Mesendoderm (in vitro differentiated cells): ENCODE results near the gene CACNA1H.

Source experiments
- DNase-seq: peaks from one replicate; pipeline ENCODE4 v3.0.0; 2013
- H2AK5ac ChIP-seq: 2 replicates; pipeline ENCODE4 v1.6.1; 2013; ENCODE audit warnings: low read length, inconsistent platforms
- H2BK120ac ChIP-seq: 2 replicates; pipeline ENCODE4 v1.6.1; 2013; ENCODE audit warnings: low read depth, mild to moderate bottlenecking, low read length, moderate library complexity, mixed read lengths
- H2BK15ac ChIP-seq: replicated peaks from 2 replicates; pipeline ENCODE4 v1.6.1; 2013; ENCODE audit warnings: low read depth, mild to moderate bottlenecking, moderate library complexity
- H2BK5ac ChIP-seq: 2 replicates; pipeline ENCODE4 v1.6.1; 2013; ENCODE audit warnings: low read length, inconsistent platforms
- H3K18ac ChIP-seq: 2 replicates; pipeline ENCODE4 v1.6.1; 2013; ENCODE audit warnings: mild to moderate bottlenecking, low read length, mixed read lengths
- H3K23ac ChIP-seq: one replicate; pipeline ENCODE4 v1.6.1; 2013; ENCODE audit warnings: low read length
- H3K27ac ChIP-seq: 2 replicates; pipeline ENCODE4 v1.5.1; 2013; ENCODE audit warnings: low read depth, mild to moderate bottlenecking, inconsistent platforms, low read length, moderate library complexity
- H3K27me3 ChIP-seq: 2 replicates; pipeline ENCODE4 v1.6.1; 2013; ENCODE audit warnings: low read length, control low read depth, mild to moderate bottlenecking, inconsistent platforms; ENCODE audit not compliant: insufficient read depth, poor library complexity
- H3K36me3 ChIP-seq: 2 replicates; pipeline ENCODE4 v1.6.1; 2013; ENCODE audit warnings: low read length, inconsistent platforms; ENCODE audit not compliant: control insufficient read depth, insufficient read depth
- H3K4ac ChIP-seq: one replicate; pipeline ENCODE4 v1.6.1; 2013; ENCODE audit warnings: low read depth, mild to moderate bottlenecking, low read length, moderate library complexity
- H3K4me1 ChIP-seq: 2 replicates; pipeline ENCODE4 v1.6.1; 2013; ENCODE audit warnings: low read depth, low read length, inconsistent platforms; ENCODE audit not compliant: control insufficient read depth
- H3K4me2 ChIP-seq: 2 replicates; pipeline ENCODE4 v1.6.1; 2013; ENCODE audit warnings: low read length
- H3K4me3 ChIP-seq: 2 replicates; pipeline ENCODE4 v1.5.1; 2013; ENCODE audit warnings: mild to moderate bottlenecking, low read length
- H3K56ac ChIP-seq: one replicate; pipeline ENCODE4 v1.6.1; 2013; ENCODE audit warnings: low read length
- H3K79me1 ChIP-seq: 2 replicates; pipeline ENCODE4 v1.6.1; 2013; ENCODE audit warnings: low read length, inconsistent platforms
- H3K79me2 ChIP-seq: 2 replicates; pipeline ENCODE4 v1.6.1; 2013; ENCODE audit warnings: mild to moderate bottlenecking, low read length; ENCODE audit not compliant: control insufficient read depth, insufficient read depth
- H3K9ac ChIP-seq: 2 replicates; pipeline ENCODE4 v1.6.1; 2013; ENCODE audit warnings: low read length, inconsistent platforms
- H4K5ac ChIP-seq: one replicate; pipeline ENCODE4 v1.6.1; 2013; ENCODE audit warnings: low read length
- H4K8ac ChIP-seq: one replicate; pipeline ENCODE4 v1.6.1; 2013; ENCODE audit warnings: low read depth, mild to moderate bottlenecking, control low read depth, low read length, moderate library complexity
- WGBS: extraction: QIAGEN DNeasy Blood & Tissue Kit; methylation state at CpG from one replicate; pipeline ENCODE4 v1.1.7; 2013; ENCODE audit warnings: low lambda C conversion rate, missing lambda C conversion rate; ENCODE audit not compliant: insufficient coverage; ENCODE audit errors: extremely low coverage; 5-methylcytosine and 5-hydroxymethylcytosine counted together

The CACNA1H gene

DNA sequence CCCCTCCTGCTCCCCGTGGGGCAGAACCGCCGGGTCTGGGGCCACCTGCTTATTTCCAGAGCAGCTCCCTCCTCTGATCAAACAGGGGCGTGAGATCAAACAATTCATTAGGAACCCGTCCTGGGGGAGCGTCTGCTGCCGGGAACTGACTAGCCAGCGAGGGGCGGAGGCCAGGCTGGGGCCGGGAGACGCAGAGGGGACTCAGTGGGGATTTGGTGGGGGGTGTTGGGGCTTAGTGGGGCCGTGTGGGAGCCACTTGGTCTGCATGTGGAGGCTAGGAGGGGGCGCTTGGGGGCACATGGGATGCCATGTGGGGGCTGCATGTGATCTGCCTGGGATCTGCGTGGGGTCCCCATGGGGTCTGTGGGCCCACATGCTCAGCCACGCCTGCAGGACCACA, 20.5 kb upstream of the CACNA1H start:
- no peaks in the 10 kb centered on the region for H3K27me3 ChIP-seq
- WGBS, result no CpG with 5 or more reads among the region's 15 CpGs
- H3K4me3 ChIP-seq, result no peak overlapping the region
- H3K79me2 ChIP-seq, result no peaks in the 10 kb centered on the region
- DNase-seq, result no peak
- H3K9ac ChIP-seq, result no peak overlapping the region
- H2BK15ac ChIP-seq, result no peak overlapping the region
- H2BK120ac ChIP-seq, result no peak overlapping the region
- no peak overlapping the region for H3K23ac ChIP-seq
- no peaks in the 10 kb centered on the region for H3K36me3 ChIP-seq
- no peak overlapping the region for H2AK5ac ChIP-seq
- H3K4me2 ChIP-seq, result no peak overlapping the region
- H2BK5ac ChIP-seq, result no peak overlapping the region
- no peaks in the 10 kb centered on the region for H3K4me1 ChIP-seq
- H3K56ac ChIP-seq, result no peak overlapping the region
- no peak overlapping the region for H4K8ac ChIP-seq
- H3K27ac ChIP-seq, result no peak overlapping the region
- H4K5ac ChIP-seq, result no peak overlapping the region
- H3K18ac ChIP-seq, result no peak overlapping the region
- no peaks in the 10 kb centered on the region for H3K79me1 ChIP-seq
- H3K4ac ChIP-seq, result no peak overlapping the region

- no peaks in the 10 kb centered on the region for H3K36me3 ChIP-seq
- no CpG with 5 or more reads among the region's 18 CpGs for WGBS
Measured at GRCh38 chr16:1133271-1133670, 19.6 kb upstream of the CACNA1H start.

GRCh38 chr16:1133810-1134520, 18.9 kb upstream of the CACNA1H start:
- Histone ChIP-seq H2BK120ac (no peak overlapping the region), H4K8ac (no peak overlapping the region), H3K4me2 (no peak overlapping the region), H3K27me3 (no peaks in the 10 kb centered on the region), H3K79me2 (no peaks in the 10 kb centered on the region), H3K4me1 (no peaks in the 10 kb centered on the region), H3K79me1 (no peaks in the 10 kb centered on the region), H3K27ac (no peak overlapping the region), H2BK5ac (no peak overlapping the region), H4K5ac (no peak overlapping the region), H3K36me3 (no peaks in the 10 kb centered on the region), H3K18ac (no peak overlapping the region), H3K4ac (no peak overlapping the region), H3K56ac (no peak overlapping the region), H3K23ac (no peak overlapping the region), H2BK15ac (no peak overlapping the region), H3K4me3 (no peak overlapping the region), H2AK5ac (no peak overlapping the region), H3K9ac (no peak overlapping the region)
- no peak for DNase-seq
- WGBS, result no CpG with 5 or more reads among the region's 30 CpGs

More at GRCh38 chr16:1133271-1133670, 19.6 kb upstream of the CACNA1H start:
- Histone ChIP-seq H2AK5ac (no peak overlapping the region), H3K79me1 (no peaks in the 10 kb centered on the region), H3K4me1 (no peaks in the 10 kb centered on the region), H2BK15ac (no peak overlapping the region), H4K8ac (no peak overlapping the region), H3K18ac (no peak overlapping the region), H3K4me3 (no peak overlapping the region), H4K5ac (no peak overlapping the region), H3K56ac (no peak overlapping the region), H2BK5ac (no peak overlapping the region), H3K27me3 (no peaks in the 10 kb centered on the region), H3K79me2 (no peaks in the 10 kb centered on the region), H3K4me2 (no peak overlapping the region), H3K4ac (no peak overlapping the region), H2BK120ac (no peak overlapping the region), H3K9ac (no peak overlapping the region), H3K23ac (no peak overlapping the region), H3K27ac (no peak overlapping the region)
- DNase-seq, result no peak

- H3K56ac ChIP-seq, result no peak overlapping the region
- WGBS, result no CpG with 5 or more reads among the region's 30 CpGs
Measured at GRCh38 chr16:1134776-1135458, 18.0 kb upstream of the CACNA1H start.

GRCh38 chr16:1135459-1135825, 17.5 kb upstream of the CACNA1H start:
- Histone ChIP-seq H3K79me2 (no peaks in the 10 kb centered on the region), H3K27ac (no peak overlapping the region), H3K4me1 (no peaks in the 10 kb centered on the region), H3K56ac (no peak overlapping the region), H3K9ac (no peak overlapping the region), H3K4me2 (no peak overlapping the region), H3K27me3 (no peaks in the 10 kb centered on the region), H3K36me3 (no peaks in the 10 kb centered on the region), H4K5ac (no peak overlapping the region), H3K23ac (no peak overlapping the region), H3K4ac (no peak overlapping the region), H3K4me3 (no peak overlapping the region), H3K79me1 (no peaks in the 10 kb centered on the region), H2BK5ac (no peak overlapping the region), H2BK15ac (no peak overlapping the region), H3K18ac (no peak overlapping the region), H2BK120ac (no peak overlapping the region), H2AK5ac (no peak overlapping the region), H4K8ac (no peak overlapping the region)
- no CpG with 5 or more reads among the region's 3 CpGs for WGBS
- DNase-seq, result no peak

More at GRCh38 chr16:1134776-1135458, 18.0 kb upstream of the CACNA1H start:
- Histone ChIP-seq H2BK120ac (no peak overlapping the region), H3K27ac (no peak overlapping the region), H4K5ac (no peak overlapping the region), H3K79me2 (no peaks in the 10 kb centered on the region), H3K79me1 (no peaks in the 10 kb centered on the region), H3K4me2 (no peak overlapping the region), H3K4ac (no peak overlapping the region), H2BK15ac (no peak overlapping the region), H2AK5ac (no peak overlapping the region), H3K4me1 (no peaks in the 10 kb centered on the region), H3K23ac (no peak overlapping the region), H3K4me3 (no peak overlapping the region), H2BK5ac (no peak overlapping the region), H3K9ac (no peak overlapping the region), H3K36me3 (no peaks in the 10 kb centered on the region), H3K27me3 (no peaks in the 10 kb centered on the region), H3K18ac (no peak overlapping the region), H4K8ac (no peak overlapping the region)
- DNase-seq, result no peak
